Keratinocyte (primary cell): ENCODE data around the gene ITPKB. TPM values are rescaled to one million over a fixed set of nuclear protein-coding genes. Genes with fewer than 3 reads are reported as not detected.

Experiments
- DNase-seq: peaks from one replicate; pipeline ENCODE4 v3.0.0-alpha.2; 2011; ENCODE audit warnings: low read depth, missing footprints, low spot score
- FAIRE-seq: peaks from 2 replicates; lab custom pipeline; 2011; peaks lifted over from hg19 to GRCh38; lab: Jason Lieb, UNC
- H2AFZ ChIP-seq: 2 replicates; pipeline ENCODE4 v1.6.0; 2012; ENCODE audit warnings: low read length, control low read depth, inconsistent platforms; ENCODE audit not compliant: control insufficient read depth
- H3K27ac ChIP-seq: 2 replicates; pipeline ENCODE4 v1.5.1; 2011; ENCODE audit warnings: low read length; ENCODE audit not compliant: control insufficient read depth, insufficient read depth
- H3K27me3 ChIP-seq: 3 replicates; pipeline ENCODE4 v1.6.0; 2011; ENCODE audit warnings: low read length; ENCODE audit not compliant: control insufficient read depth, insufficient read depth; ENCODE audit errors: extremely low read depth
- H3K36me3 ChIP-seq, 2 experiments: 2 replicates in 1 of 2; 3 replicates in 1 of 2; pipeline ENCODE4 v1.5.1; 2011; ENCODE audit warnings: low read length in 2 of 2, mild to moderate bottlenecking in 1 of 2; ENCODE audit not compliant: control insufficient read depth in 2 of 2, insufficient read depth in 2 of 2; ENCODE audit errors: extremely low read depth in 1 of 2
- H3K4me1 ChIP-seq: 3 replicates; pipeline ENCODE4 v1.5.1; 2011; ENCODE audit warnings: low read length; ENCODE audit not compliant: control insufficient read depth, insufficient read depth; ENCODE audit errors: extremely low read depth
- H3K4me2 ChIP-seq: 3 replicates; pipeline ENCODE4 v1.6.0; 2011; ENCODE audit warnings: low read depth, low read length; ENCODE audit not compliant: control insufficient read depth, insufficient read depth; ENCODE audit errors: extremely low read depth
- H3K4me3 ChIP-seq, 3 experiments: fragments of 200-600 bp in 1 of 3; sonication (generic) in 1 of 3; 2 replicates in 2 of 3; 3 replicates in 1 of 3; pipeline ENCODE4 v1.5.1; 2011 to 2016; ENCODE audit warnings: low read length in 3 of 3, mild to moderate bottlenecking in 3 of 3, control low read depth in 2 of 3, inconsistent platforms in 1 of 3, low read depth in 1 of 3, mixed read lengths in 1 of 3, mixed run types in 1 of 3, moderate library complexity in 1 of 3; ENCODE audit not compliant: control insufficient read depth in 2 of 3, insufficient read depth in 2 of 3; ENCODE audit errors: extremely low read depth in 1 of 3
- H3K79me2 ChIP-seq: 2 replicates; pipeline ENCODE4 v1.6.0; 2012; ENCODE audit warnings: low read length; ENCODE audit not compliant: control insufficient read depth, insufficient read depth
- H3K9ac ChIP-seq: 3 replicates; pipeline ENCODE4 v1.6.0; 2011; ENCODE audit warnings: low read length; ENCODE audit not compliant: control insufficient read depth, insufficient read depth; ENCODE audit errors: extremely low read depth
- H3K9me1 ChIP-seq: 3 replicates; pipeline ENCODE4 v1.6.0; 2011; ENCODE audit warnings: low read length; ENCODE audit not compliant: control insufficient read depth, insufficient read depth; ENCODE audit errors: extremely low read depth
- H3K9me3 ChIP-seq: 2 replicates; pipeline ENCODE4 v1.5.1; 2012; ENCODE audit warnings: low read depth, low read length; ENCODE audit not compliant: control insufficient read depth
- H4K20me1 ChIP-seq: 3 replicates; pipeline ENCODE4 v1.6.0; 2011; ENCODE audit warnings: low read length; ENCODE audit not compliant: control insufficient read depth, insufficient read depth; ENCODE audit errors: extremely low read depth
- EZH2 ChIP-seq: IDR thresholded peaks from one replicate; pipeline ENCODE4 v1.6.1; 2012; ENCODE audit warnings: inconsistent platforms, mild to moderate bottlenecking, low read length, moderate library complexity
- dilution Hi-C: fragments of 300-500 bp; cut with MboI; formaldehyde crosslinking; loops from one replicate; pipeline ENCODE4 v1.7.0; 2020; ENCODE audit warnings: low sequenced_read_pairs; ENCODE audit not compliant: extremely low pct_ligation_motif_present
- polyA plus RNA-seq, 5 experiments: library from polyadenylated mRNA; depleted of rRNA in 3 of 5; stranded (reverse) in 3 of 5; stranded (forward) in 1 of 5; unstranded in 1 of 5; fragments of >200 nt; gene quantifications; 1 replicate in 1 of 5; 2 replicates in 3 of 5; 3 replicates in 1 of 5; pipeline versions ENCODE4 v1.2.1 to v1.2.3, GENCODE V29; 2011 to 2012; ENCODE audit warnings: missing spikeins in 2 of 5, low read depth in 1 of 5, low replicate concordance in 1 of 5
- TF ChIP-seq, protein P1 (sequence below), 3 experiments: IDR thresholded peaks in 1 of 3; conservative IDR thresholded peaks in 1 of 3; optimal IDR thresholded peaks in 1 of 3; 2 replicates in 2 of 3; 3 replicates in 1 of 3; pipeline versions ENCODE3 to v1.5.1; 2011; ENCODE audit warnings: low read length in 3 of 3, mild to moderate bottlenecking in 3 of 3, moderate library complexity in 2 of 3, control low read depth in 1 of 3, inconsistent platforms in 1 of 3; ENCODE audit not compliant: insufficient read depth in 2 of 3; ENCODE audit errors: extremely low read depth in 1 of 3

ITPKB gene
- polyA plus RNA-seq, 1 donor (not counting 4 experiments of a cell fraction or from before 2014, with no cell fraction given) = 3.2 TPM

GRCh38 chr1:226751214-226751613 lies 12.1 kb upstream of the ITPKB start:
- FAIRE-seq (no peak), DNase-seq (no peak)
- Histone ChIP-seq H3K9ac (no peak overlapping the region), H3K9me1 (no peaks in the 10 kb centered on the region), H3K4me2 (no peak overlapping the region), H3K27ac (no peak overlapping the region), H3K79me2 (no peaks in the 10 kb centered on the region), H3K27me3 (no peaks in the 10 kb centered on the region), H2AFZ (no peak overlapping the region), H4K20me1 (no peaks in the 10 kb centered on the region), H3K4me3 (no peak overlapping the region), H3K9me3 (no peaks in the 10 kb centered on the region), H3K4me1 (no peaks in the 10 kb centered on the region), H3K36me3 (no peaks in the 10 kb centered on the region)
- TF ChIP-seq, protein P1, sequence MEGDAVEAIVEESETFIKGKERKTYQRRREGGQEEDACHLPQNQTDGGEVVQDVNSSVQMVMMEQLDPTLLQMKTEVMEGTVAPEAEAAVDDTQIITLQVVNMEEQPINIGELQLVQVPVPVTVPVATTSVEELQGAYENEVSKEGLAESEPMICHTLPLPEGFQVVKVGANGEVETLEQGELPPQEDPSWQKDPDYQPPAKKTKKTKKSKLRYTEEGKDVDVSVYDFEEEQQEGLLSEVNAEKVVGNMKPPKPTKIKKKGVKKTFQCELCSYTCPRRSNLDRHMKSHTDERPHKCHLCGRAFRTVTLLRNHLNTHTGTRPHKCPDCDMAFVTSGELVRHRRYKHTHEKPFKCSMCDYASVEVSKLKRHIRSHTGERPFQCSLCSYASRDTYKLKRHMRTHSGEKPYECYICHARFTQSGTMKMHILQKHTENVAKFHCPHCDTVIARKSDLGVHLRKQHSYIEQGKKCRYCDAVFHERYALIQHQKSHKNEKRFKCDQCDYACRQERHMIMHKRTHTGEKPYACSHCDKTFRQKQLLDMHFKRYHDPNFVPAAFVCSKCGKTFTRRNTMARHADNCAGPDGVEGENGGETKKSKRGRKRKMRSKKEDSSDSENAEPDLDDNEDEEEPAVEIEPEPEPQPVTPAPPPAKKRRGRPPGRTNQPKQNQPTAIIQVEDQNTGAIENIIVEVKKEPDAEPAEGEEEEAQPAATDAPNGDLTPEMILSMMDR (optimal IDR thresholded peaks at IDR 0.05 in 1 of 3, IDR thresholded peaks at IDR 0.05 in 1 of 3, conservative IDR thresholded peaks at IDR 0.05 in 1 of 3; ENCODE audit: extremely low read depth in 1 of 3, insufficient read depth in 2 of 3, low read length in 3 of 3) = no peak
- no peak for TF ChIP-seq EZH2
- dilution Hi-C loops = no loop called here

- H3K27me3 ChIP-seq = no peaks in the 10 kb centered on the region
- H3K9me3 ChIP-seq = no peaks in the 10 kb centered on the region
- H3K27ac ChIP-seq = no peak overlapping the region
- TF ChIP-seq, protein P1 (optimal IDR thresholded peaks at IDR 0.05 in 1 of 3, IDR thresholded peaks at IDR 0.05 in 1 of 3, conservative IDR thresholded peaks at IDR 0.05 in 1 of 3; ENCODE audit: extremely low read depth in 1 of 3, insufficient read depth in 2 of 3, low read length in 3 of 3) = no peak
- TF ChIP-seq EZH2 = no peak
- H3K4me1 ChIP-seq = no peaks in the 10 kb centered on the region
- no peak overlapping the region for H3K4me2 ChIP-seq
- no peaks in the 10 kb centered on the region for H4K20me1 ChIP-seq
- no peaks in the 10 kb centered on the region for H3K79me2 ChIP-seq
- no peak for DNase-seq
- no peak overlapping the region for H2AFZ ChIP-seq
- no peak overlapping the region for H3K4me3 ChIP-seq
- FAIRE-seq = no peak
- H3K9ac ChIP-seq = no peak overlapping the region
- dilution Hi-C loops = no loop called here
- no peaks in the 10 kb centered on the region for H3K9me1 ChIP-seq
- H3K36me3 ChIP-seq = no peaks in the 10 kb centered on the region
Observed at GRCh38 chr1:226749467-226749866, 10.4 kb upstream of the ITPKB start.
